ENCODE results near the gene RIC3.

The RIC3 gene

GRCh38 chr11:8102296-8102915 is 66.4 kb downstream of the RIC3 start:
- DNase-seq: no peak

GRCh38 chr11:8101421-8101820 is 67.4 kb downstream of the RIC3 start:
- DNase-seq: no peak

GRCh38 chr11:8100605-8101004 is 68.2 kb downstream of the RIC3 start:
- no peak for DNase-seq

- no peak for DNase-seq
Observed at GRCh38 chr11:8100158-8100557, 68.7 kb downstream of the RIC3 start.

- DNase-seq: no peak
Observed at GRCh38 chr11:8099291-8099899, 69.4 kb downstream of the RIC3 start.

GRCh38 chr11:8098879-8099278 is 69.9 kb downstream of the RIC3 start:
- no peak for DNase-seq

- DNase-seq: no peak
Observed at GRCh38 chr11:8098361-8098760, 70.5 kb downstream of the RIC3 start.

GRCh38 chr11:8097926-8098325 is 70.9 kb downstream of the RIC3 start:
- no peak for DNase-seq

GRCh38 chr11:8097468-8097867 is 71.4 kb downstream of the RIC3 start:
- DNase-seq: no peak

GRCh38 chr11:8097062-8097461 is 71.8 kb downstream of the RIC3 start:
- no peak for DNase-seq

GRCh38 chr11:8096575-8096974 is 72.2 kb downstream of the RIC3 start:
- no peak for DNase-seq

GRCh38 chr11:8095806-8096522 is 72.9 kb downstream of the RIC3 start:
- no peak for DNase-seq

GRCh38 chr11:8095371-8095770 is 73.5 kb downstream of the RIC3 start:
- DNase-seq: no peak

- no peak for DNase-seq
Observed at GRCh38 chr11:8094656-8095055, 74.2 kb downstream of the RIC3 start.

GRCh38 chr11:8093931-8094575 is 74.8 kb downstream of the RIC3 start:
- DNase-seq: no peak

- no peak for DNase-seq
Observed at GRCh38 chr11:8092587-8093424, 76.0 kb downstream of the RIC3 start.

- DNase-seq: no peak
Observed at GRCh38 chr11:8091721-8092120, 77.1 kb downstream of the RIC3 start.

GRCh38 chr11:8090756-8091155 is 78.1 kb downstream of the RIC3 start:
- DNase-seq: no peak

GRCh38 chr11:8089791-8090510 is 78.9 kb downstream of the RIC3 start:
- DNase-seq: no peak

GRCh38 chr11:8087756-8088155 is 81.1 kb downstream of the RIC3 start:
- DNase-seq: no peak

- DNase-seq: no peak
Observed at GRCh38 chr11:8087185-8087584, 81.6 kb downstream of the RIC3 start.

- DNase-seq: no peak
Observed at GRCh38 chr11:8086571-8086970, 82.3 kb downstream of the RIC3 start.
